Chondrocyte (in vitro differentiated cells): ENCODE data around the gene CST3. TPM values are rescaled to one million over a fixed set of nuclear protein-coding genes. Genes with fewer than 3 reads are reported as not detected.
A peak's percentile ranks its signal among the peaks of the same experiment; 100 is the strongest.
"Not testable (repeated sequence)": the region's sequence is repeated elsewhere in the genome, so short reads cannot be mapped to it uniquely, and the experiment has no call there.

Experiments
- DNase-seq: peaks from one replicate; pipeline ENCODE4 v3.0.0; 2021; ENCODE audit warnings: mixed read lengths, low spot score
- H3K27ac Mint-ChIP-seq: one replicate; pipeline ENCODE4 v1.8.0; 2021; ENCODE audit warnings: mild to moderate bottlenecking, moderate library complexity, mixed read lengths; ENCODE audit not compliant: unreplicated experiment
- H3K27me3 Mint-ChIP-seq: 2 replicates; pipeline ENCODE4 v1.8.0; 2021; ENCODE audit warnings: low read depth, mixed read lengths
- H3K36me3 Mint-ChIP-seq: 2 replicates; pipeline ENCODE4 v1.8.0; 2021; ENCODE audit warnings: low read depth, mixed read lengths
- H3K4me1 Mint-ChIP-seq: 2 replicates; pipeline ENCODE4 v1.8.0; 2021; ENCODE audit warnings: low read depth, mild to moderate bottlenecking, mixed read lengths
- H3K4me3 Mint-ChIP-seq: one replicate; pipeline ENCODE4 v1.8.0; 2021; ENCODE audit warnings: mild to moderate bottlenecking, moderate library complexity, mixed read lengths; ENCODE audit not compliant: unreplicated experiment
- H3K9me3 Mint-ChIP-seq: 2 replicates; pipeline ENCODE4 v1.8.0; 2021; ENCODE audit warnings: low read depth, mixed read lengths
- CTCF ChIP-seq: fragments of 200-600 bp; sonication (generic); IDR thresholded peaks from 2 replicates; pipeline ENCODE4 v1.5.0; 2021; ENCODE audit warnings: antibody characterized with exemption, mild to moderate bottlenecking, moderate library complexity
- total RNA-seq: library from RNA; stranded (reverse); gene quantifications from 3 replicates; pipeline ENCODE4 v1.2.1, GENCODE V29; 2021

Gene CST3
- total RNA-seq, 1 donor from 2014 or later, result 487 TPM

DNA sequence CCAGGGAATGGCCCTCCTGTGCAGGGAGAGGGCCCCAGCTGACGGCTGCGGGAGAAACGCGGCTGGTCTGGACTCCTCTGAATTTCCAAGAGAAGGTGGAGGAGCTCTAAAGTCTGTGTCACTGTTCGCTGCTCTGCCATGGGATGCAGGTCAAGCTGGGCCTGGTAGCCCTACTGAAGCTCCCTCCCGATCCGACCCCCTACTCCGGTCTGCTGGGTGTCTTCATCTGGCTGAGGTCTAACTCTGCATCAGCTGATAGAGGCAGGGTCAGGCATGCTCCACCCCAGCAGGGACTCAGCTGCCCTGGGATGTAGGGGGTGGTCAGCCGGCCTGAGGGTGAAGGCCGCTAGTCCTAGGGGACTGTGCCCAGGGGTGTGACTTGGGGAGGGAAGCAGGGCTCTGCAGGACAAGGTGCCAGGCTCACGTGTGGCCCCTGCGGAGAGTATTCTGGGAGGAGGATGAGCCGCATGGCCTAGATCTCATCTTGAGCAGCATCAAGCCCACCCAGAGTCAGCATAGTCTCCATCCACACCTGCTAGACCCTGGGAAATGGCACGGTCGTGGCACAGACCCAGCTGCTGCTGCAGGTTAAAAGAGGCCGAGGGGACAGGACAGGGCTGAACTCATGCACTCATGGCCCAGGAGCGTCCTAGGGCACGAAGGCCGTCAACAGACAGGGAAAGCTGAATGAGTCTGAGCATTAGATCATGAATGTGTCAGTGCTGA lies 1.4 kb downstream of the CST3 start:
- Mint-ChIP-seq H3K36me3 (peaks cover 12% of the 10 kb centered on the region), H3K27ac (peak overlapping the region; percentile 86), H3K27me3 (no peaks in the 10 kb centered on the region), H3K4me3 (peak overlapping the region; percentile 89), H3K9me3 (no peaks in the 10 kb centered on the region), H3K4me1 (peaks cover 28% of the 10 kb centered on the region)
- no peak for TF ChIP-seq CTCF
- peak; percentile 83 for DNase-seq

DNA sequence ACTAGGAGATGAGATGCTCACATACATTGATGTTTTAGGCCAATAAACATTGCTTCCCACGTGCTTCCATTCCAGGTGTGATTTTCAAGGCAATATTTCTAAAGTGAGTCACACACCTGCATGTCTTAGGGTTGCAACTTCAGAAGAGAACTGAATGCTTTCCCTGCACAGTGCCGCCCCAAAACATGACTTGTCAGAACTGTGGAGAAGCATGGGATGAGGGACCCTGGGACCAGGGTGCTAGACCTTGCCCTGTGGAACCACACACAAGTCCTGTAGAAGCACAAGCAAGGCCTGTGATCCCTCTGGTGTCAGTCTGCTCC lies 2.0 kb downstream of the CST3 start:
- Mint-ChIP-seq H3K36me3 (peaks cover 12% of the 10 kb centered on the region), H3K4me3 (peak overlapping the region; percentile 89)
- H3K9me3 Mint-ChIP-seq, result not testable (repeated sequence)

GRCh38 chr20:23634985-23635767 lies 2.6 kb downstream of the CST3 start:
- no peaks in the 10 kb centered on the region for H3K9me3 Mint-ChIP-seq
- no peak overlapping the region for H3K4me3 Mint-ChIP-seq
- TF ChIP-seq CTCF, result no peak
- H3K27ac Mint-ChIP-seq, result no peak overlapping the region
- H3K4me1 Mint-ChIP-seq, result peaks cover 28% of the 10 kb centered on the region
- H3K36me3 Mint-ChIP-seq, result peaks cover 13% of the 10 kb centered on the region
- DNase-seq, result no peak
- H3K27me3 Mint-ChIP-seq, result no peaks in the 10 kb centered on the region

More for the DNA sequence above, 2.0 kb downstream of the CST3 start:
- not testable (repeated sequence) for H3K27ac Mint-ChIP-seq, H3K27me3 Mint-ChIP-seq, DNase-seq
- peaks cover 28% of the 10 kb centered on the region for H3K4me1 Mint-ChIP-seq

DNA sequence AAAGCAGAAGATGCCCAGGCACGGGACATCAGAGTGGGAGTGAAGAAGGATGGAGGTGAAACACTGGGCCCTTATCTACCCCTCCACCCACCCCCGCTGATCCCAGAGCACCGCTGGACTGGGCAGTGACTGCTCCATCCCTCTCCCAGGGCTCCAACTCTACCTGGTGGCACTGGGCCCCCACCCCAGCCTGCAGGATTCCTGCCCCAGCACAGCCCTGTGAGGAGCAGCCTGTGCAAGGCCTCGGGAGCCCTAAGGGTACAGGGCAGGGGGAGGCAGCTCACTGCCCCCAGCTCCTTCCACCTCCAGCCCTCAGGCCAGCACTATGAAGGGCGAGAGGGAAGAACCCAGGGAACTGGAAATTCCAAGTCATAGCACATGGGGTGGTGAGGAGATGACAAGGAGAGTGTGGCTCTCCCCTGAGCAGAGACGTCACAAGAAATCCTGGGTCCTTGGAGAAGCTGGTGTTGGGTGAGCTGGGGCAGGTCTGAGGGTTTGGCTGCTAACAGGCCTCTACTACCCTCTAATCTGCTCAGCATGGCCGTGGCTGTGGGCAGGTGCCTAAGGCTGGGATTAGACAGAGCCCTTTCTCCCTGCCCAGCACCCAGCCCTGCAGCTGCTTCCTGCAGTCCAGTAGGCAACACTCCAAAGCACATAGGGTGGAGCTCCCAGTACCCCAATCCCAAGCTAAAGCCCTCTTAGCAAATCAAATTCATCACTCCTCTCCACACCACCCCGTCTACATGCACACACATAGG lies 3.5 kb downstream of the CST3 start:
- H3K27me3 Mint-ChIP-seq, result no peaks in the 10 kb centered on the region
- H3K4me3 Mint-ChIP-seq, result no peak overlapping the region
- no peaks in the 10 kb centered on the region for H3K9me3 Mint-ChIP-seq
- H3K4me1 Mint-ChIP-seq, result peaks cover 34% of the 10 kb centered on the region
- no peak overlapping the region for H3K27ac Mint-ChIP-seq
- TF ChIP-seq CTCF, result no peak
- H3K36me3 Mint-ChIP-seq, result peaks cover 13% of the 10 kb centered on the region
- DNase-seq, result no peak

- no peak overlapping the region for H3K4me3 Mint-ChIP-seq
These were observed 4.8 kb downstream of the CST3 start for GRCh38 chr20:23632711-23633573.

More at GRCh38 chr20:23632711-23633573, 4.8 kb downstream of the CST3 start:
- DNase-seq, result no peak
- H3K27me3 Mint-ChIP-seq, result no peaks in the 10 kb centered on the region
- H3K27ac Mint-ChIP-seq, result no peak overlapping the region
- TF ChIP-seq CTCF, result no peak
- peaks cover 41% of the 10 kb centered on the region for H3K4me1 Mint-ChIP-seq
- peaks cover 13% of the 10 kb centered on the region for H3K36me3 Mint-ChIP-seq
- H3K9me3 Mint-ChIP-seq, result peaks cover 5% of the 10 kb centered on the region
